Measurements from ENCODE around the gene DAO.

The DAO gene

GRCh38 chr12:108912361-108912760 lies 32.5 kb downstream of the DAO start:
- no peak overlapping the region for H3K27ac ChIP-seq

GRCh38 chr12:108914121-108914531 lies 34.2 kb downstream of the DAO start:
- no peak overlapping the region for H3K27ac ChIP-seq
- no peak for TF ChIP-seq ZFX (IDR thresholded peaks at IDR 0.05)
- TF ChIP-seq CTCF (conservative IDR thresholded peaks at IDR 0.05): no peak

More at GRCh38 chr12:108912361-108912760, 32.5 kb downstream of the DAO start:
- no peak for TF ChIP-seq ZFX (IDR thresholded peaks at IDR 0.05)
- TF ChIP-seq CTCF (conservative IDR thresholded peaks at IDR 0.05): no peak

- H3K27ac ChIP-seq: no peak overlapping the region
- TF ChIP-seq CTCF (conservative IDR thresholded peaks at IDR 0.05) (no peak), ZFX (IDR thresholded peaks at IDR 0.05) (no peak)
Observed at GRCh38 chr12:108915632-108916133, 35.8 kb downstream of the DAO start.

GRCh38 chr12:108916336-108916735 lies 36.4 kb downstream of the DAO start:
- no peak for TF ChIP-seq CTCF (conservative IDR thresholded peaks at IDR 0.05)
- no peak for TF ChIP-seq ZFX (IDR thresholded peaks at IDR 0.05)
- H3K27ac ChIP-seq: no peak overlapping the region

GRCh38 chr12:108918206-108918605 lies 38.3 kb downstream of the DAO start:
- no peak overlapping the region for H3K27ac ChIP-seq
- TF ChIP-seq CTCF (conservative IDR thresholded peaks at IDR 0.05): no peak
- TF ChIP-seq ZFX (IDR thresholded peaks at IDR 0.05): no peak

GRCh38 chr12:108918960-108919642 lies 39.2 kb downstream of the DAO start:
- TF ChIP-seq ZFX (IDR thresholded peaks at IDR 0.05): no peak
- no peak for TF ChIP-seq CTCF (conservative IDR thresholded peaks at IDR 0.05)
- no peak overlapping the region for H3K27ac ChIP-seq

GRCh38 chr12:108921946-108922345 lies 42.1 kb downstream of the DAO start:
- TF ChIP-seq CTCF (conservative IDR thresholded peaks at IDR 0.05) (no peak), ZFX (IDR thresholded peaks at IDR 0.05) (no peak)
- no peak overlapping the region for H3K27ac ChIP-seq
